Activated T-helper 1 cell treated with anti-CD3 and anti-CD28 coated beads, Interleukin-2, amount 50 U/mL, for 16 hours (primary cell): ENCODE results near the gene TAF4.

Experiments used
- DNase-seq, 2 donors: peaks; one replicate each; pipeline ENCODE4 v3.0.0-alpha.2; 2020; ENCODE audit warnings: low read depth in 1 of 2, low spot score in 1 of 2

TAF4 gene

GRCh38 chr20:61966492-61967244, 99.0 kb downstream of the TAF4 start:
- DNase-seq = no peak

- DNase-seq = no peak
Measured at GRCh38 chr20:61965606-61966491, 99.8 kb downstream of the TAF4 start.

- no peak for DNase-seq
Measured at GRCh38 chr20:61964675-61965605, 100.7 kb downstream of the TAF4 start.

GRCh38 chr20:61963885-61964674, 101.6 kb downstream of the TAF4 start:
- DNase-seq = no peak

GRCh38 chr20:61963149-61963548, 102.5 kb downstream of the TAF4 start:
- DNase-seq = no peak

GRCh38 chr20:61960836-61961235, 104.8 kb downstream of the TAF4 start:
- no peak for DNase-seq

GRCh38 chr20:61958773-61959700, 106.6 kb downstream of the TAF4 start:
- DNase-seq = no peak

GRCh38 chr20:61957961-61958715, 107.5 kb downstream of the TAF4 start:
- no peak for DNase-seq

GRCh38 chr20:61956396-61957342, 109.0 kb downstream of the TAF4 start:
- no peak for DNase-seq

GRCh38 chr20:61955668-61956395, 109.8 kb downstream of the TAF4 start:
- no peak for DNase-seq

GRCh38 chr20:61954276-61955021, 111.2 kb downstream of the TAF4 start:
- DNase-seq = no peak

GRCh38 chr20:61953037-61954021, 112.4 kb downstream of the TAF4 start:
- no peak for DNase-seq

- no peak for DNase-seq
Measured at GRCh38 chr20:61951695-61952533, 113.8 kb downstream of the TAF4 start.

GRCh38 chr20:61950641-61951071, 115.0 kb downstream of the TAF4 start:
- no peak for DNase-seq
